Measurements from ENCODE around the gene CTSA.
A peak's percentile ranks its signal among the peaks of the same experiment; 100 is the strongest.
"Not testable (repeated sequence)": the region's sequence is repeated elsewhere in the genome, so short reads cannot be mapped to it uniquely, and the experiment has no call there.

CTSA gene

DNA sequence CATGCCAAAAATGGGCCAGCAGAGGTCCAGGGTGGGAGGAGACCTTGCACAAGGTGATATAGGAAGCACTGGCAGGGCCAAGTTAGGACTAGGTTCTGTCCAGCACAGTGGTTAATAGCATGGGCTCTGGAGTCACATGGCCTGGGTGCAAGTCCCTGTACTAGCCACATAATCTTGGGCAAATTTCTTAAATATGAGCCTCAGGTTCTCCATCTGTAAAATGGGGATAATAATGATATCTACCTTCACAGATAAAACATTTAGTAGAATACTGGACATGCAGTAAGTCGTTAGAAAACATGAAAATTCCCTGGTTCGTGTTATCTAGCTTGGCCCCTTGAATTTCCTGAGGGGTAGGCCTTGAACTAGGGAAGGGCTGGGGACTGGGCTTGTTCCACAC lies 6.2 kb downstream of the CTSA start:
- no peak for DNase-seq (ENCODE audit: low read depth)

DNA sequence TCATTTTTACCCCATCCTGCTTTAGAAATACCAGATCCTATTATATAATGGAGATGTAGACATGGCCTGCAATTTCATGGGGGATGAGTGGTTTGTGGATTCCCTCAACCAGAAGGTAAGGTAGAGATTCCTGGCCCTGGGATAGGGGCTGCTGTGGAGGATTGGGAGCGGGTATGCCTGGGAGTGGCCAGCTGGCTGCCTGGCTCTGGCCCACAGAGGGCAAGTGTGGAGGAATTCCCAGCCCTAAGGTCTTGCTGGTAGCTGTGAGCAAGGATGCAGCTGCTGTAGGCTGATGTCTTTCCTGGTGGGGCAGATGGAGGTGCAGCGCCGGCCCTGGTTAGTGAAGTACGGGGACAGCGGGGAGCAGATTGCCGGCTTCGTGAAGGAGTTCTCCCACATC lies 6.6 kb downstream of the CTSA start:
- DNase-seq (ENCODE audit: low read depth), result no peak

DNA sequence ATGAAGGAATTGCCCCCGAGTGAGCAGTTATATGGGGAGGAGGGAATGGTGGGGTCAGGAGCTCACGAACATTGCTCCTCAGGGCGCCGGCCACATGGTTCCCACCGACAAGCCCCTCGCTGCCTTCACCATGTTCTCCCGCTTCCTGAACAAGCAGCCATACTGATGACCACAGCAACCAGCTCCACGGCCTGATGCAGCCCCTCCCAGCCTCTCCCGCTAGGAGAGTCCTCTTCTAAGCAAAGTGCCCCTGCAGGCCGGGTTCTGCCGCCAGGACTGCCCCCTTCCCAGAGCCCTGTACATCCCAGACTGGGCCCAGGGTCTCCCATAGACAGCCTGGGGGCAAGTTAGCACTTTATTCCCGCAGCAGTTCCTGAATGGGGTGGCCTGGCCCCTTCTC lies 7.2 kb downstream of the CTSA start:
- no peak for DNase-seq (ENCODE audit: low read depth)

DNA sequence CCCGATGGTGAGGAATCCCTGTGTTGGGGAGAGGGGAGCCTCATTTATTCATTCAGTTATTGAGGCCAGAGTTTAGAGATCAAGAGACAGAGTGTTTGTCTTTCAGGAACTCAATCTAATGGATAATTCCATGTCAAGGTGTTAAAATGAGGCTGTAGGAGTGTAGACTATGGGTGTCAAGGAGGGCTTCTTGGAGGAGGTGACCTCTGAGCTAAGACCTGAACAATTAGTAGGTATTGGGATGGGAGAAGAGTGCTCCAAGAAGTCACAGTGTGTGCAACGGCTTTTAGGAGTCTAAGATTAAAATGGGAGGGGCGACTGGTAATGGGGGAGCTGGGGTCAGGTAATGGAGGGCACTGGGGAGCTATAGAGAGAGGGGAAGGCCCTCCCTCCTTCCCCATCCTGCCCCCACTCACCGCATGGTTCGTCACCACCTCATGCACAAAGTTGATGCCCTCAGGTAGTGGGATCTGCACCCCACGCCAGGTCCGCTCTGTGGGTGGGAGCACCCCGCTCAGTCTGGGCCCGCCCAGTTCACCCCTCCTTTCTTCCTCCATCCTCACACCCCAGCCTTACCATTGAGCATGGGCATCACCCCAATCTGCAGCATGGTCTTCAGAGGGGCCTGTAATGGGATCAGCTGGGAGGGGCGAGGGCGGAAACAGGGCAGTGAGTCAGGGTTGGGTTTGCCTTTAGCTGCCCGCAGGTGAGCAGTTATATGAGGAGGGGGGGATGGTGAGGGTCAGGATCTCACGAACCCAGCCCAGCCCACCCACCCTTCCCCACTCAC lies 8.1 kb downstream of the CTSA start:
- DNase-seq (ENCODE audit: low read depth), result no peak

DNA sequence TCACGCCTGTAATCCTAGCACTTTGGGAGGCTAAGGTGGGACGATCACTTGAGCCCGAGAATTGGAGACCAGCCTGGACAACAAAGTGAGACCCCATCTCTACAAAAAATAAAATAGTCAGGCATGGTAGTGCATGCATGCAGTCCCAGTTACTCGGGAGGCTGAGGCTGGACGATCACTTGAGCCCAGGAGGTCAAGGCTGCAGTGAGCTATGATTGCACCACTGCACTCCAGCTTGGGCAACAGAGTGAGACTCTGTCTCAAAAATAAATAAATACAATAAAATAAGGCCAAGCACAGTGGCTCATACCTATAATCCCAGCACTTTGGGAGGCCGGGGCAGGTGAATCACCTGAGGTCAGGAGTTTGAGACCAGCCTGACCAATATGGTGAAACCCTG lies 10.2 kb downstream of the CTSA start:
- not testable (repeated sequence) for DNase-seq (ENCODE audit: low read depth)

DNA sequence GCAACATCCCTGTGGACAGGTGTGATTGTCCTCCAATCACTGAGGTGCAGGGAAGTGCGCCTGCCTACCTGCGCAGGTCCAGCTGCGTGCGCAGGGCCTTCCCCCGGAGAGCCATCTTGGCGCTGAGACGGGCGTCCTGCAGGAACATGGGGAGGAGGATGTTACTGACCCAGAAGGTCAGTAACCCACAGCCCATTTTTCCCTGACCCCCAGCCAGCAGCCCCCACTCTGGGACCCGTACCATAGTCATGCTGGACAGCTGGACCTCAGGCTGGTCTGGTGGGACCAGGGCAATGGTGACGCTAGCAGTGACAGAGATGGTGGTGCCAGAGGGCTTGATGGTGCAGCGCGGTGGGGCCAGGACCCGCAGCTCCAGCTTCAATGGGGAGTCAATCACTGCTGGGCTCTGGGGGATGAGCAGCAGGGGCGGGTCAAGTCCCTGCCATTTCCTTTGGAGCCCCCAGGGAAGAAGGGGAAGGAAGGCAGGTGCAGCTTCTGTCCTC lies 11.1 kb downstream of the CTSA start:
- no peak for DNase-seq (ENCODE audit: low read depth)

DNA sequence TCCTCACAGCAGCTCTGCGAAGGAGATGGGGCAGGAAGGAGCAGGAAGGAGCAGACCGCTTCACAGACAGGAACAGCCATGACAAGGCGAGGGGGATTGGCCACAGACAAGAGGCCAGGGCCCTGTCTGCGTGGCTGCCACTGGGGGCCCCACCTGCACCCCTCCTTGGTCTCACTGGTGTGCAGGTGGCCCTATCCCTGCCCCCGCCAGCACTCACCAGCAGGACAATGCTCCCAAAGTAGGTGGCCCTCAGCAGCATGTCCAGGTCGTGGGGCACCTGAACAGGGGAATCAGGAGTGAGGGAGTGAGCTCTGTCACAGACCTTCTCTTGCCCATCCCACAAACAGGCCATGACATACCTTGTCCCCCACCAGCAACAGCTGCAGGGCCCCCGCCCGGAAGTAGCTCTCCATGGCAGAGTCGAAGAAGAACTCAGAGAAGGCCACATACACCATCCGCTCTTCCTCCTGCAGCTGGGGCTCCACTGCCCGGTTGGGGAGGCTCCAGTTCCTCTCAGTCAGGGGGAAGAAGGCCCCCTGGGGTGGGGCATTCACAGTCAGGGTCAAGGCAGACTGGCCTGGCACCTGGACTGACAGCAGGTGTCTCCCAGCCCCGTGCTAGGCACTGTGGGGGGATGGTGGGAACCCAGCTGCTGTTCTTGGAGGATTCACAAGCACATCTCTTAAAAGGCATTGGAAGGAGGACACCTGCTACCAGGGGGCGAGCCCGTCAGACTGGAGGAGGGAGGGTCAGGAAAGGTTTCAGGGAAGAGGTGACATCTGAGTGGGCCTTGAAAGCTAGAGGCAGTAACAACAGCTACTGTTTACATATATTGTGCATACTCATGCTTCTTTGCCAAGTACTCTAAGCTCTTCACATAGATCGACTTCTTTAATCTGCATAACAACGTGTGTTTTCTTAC lies 13.7 kb downstream of the CTSA start:
- DNase-seq (ENCODE audit: low read depth), result no peak

DNA sequence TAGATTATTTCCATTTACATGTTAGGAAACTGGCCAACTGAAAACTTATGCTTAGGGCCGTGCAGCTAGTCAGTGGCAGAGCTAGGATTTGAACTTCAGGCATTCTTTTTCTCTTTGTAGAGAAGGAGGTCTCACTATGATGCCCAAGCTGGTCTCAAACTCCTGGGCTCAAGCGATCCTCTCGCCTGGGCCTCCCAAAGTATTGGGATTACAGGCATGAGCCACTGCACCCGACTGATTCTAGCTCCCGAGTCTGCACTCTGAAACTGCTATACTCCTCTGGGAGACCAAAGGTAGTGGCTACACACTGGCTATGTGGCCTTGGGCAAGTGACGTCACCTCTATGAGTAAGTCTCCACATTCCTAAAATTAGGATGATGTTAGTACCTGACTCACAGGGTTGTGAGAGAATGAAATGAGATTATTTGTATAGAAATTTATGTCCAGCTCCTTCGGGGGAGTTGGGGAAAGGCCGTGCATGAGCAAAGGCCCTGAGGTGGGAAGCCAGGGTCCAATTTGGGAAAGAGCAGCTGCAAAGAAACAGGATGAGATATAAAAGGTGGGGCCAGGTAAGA lies 14.5 kb downstream of the CTSA start:
- no peak for DNase-seq (ENCODE audit: low read depth)

DNA sequence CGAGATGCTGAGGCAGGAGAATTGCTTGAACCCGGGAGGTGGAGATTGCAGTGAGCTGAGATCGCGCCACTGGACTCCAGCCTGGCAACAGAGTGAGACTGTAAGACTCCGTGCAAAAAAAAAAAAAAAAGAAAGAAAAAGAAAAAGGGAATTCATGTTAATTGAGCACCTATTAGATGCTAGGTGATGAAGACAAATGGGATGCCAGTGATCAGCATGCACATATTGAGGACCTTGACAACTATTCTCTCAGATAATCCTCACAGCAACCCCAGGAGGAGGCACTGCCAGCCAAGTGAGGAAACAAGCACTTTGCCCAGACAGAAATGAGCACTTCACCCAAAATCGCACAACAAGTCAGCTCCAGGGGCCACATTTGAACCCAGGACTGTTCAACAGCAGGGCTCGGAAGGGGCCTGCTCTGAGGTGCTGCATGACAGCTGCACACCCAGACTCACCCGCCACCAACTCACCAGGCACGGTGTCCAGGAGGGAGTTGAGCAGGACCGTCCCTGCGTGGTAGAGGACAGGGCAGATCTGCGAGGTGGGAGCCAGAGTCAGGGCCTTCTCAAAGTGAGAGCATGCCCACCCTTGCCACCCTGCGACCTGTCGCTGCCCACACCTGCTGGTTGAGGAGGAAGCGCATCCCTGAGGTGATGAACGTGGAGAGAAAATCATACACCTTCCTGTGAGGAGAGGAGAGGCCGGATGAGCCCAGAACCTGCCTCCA lies 16.2 kb downstream of the CTSA start:
- DNase-seq (ENCODE audit: low read depth), result no peak

DNA sequence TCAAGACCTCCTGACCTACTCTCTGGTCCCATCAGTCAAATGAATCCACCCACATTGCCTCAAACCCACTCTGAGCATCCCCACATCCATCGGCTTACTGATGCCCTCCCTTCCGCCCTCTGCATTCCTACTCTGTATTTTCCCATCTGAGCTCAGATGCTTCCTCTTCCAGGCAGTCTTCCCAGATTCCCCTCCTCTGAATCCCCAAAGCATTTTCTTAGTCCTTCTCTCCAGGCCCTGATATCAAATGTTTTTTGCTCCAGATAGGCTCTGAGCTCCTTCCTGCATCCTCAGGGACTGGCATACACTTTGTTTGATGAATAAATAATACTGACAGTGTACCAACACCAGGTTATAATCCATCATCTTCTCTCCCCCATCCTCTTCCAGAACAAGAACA lies 16.9 kb downstream of the CTSA start:
- DNase-seq (ENCODE audit: low read depth), result no peak

DNA sequence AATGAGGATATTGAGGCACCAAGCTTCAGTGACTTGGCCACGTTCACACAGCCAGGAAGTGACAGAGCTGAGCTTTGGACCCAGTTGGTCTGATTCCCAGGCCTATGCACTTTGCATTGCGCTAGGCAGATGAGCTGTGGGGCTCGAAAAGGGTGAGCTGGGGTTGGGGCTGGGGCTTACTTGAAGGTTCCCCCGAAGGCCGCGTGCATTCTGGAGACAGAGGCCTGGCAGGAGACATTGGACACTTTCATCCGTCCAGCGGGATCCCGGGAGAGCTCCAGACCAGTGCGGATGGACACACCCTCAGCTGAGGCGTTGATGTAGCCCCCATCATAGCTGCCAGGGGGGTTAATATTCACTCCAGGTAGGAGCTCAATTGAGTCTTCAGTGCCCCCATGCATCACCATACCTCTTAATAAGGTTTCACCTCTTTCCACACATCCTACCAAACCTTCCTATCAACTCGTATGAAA lies 18.2 kb downstream of the CTSA start:
- DNase-seq (ENCODE audit: low read depth), result no peak

DNA sequence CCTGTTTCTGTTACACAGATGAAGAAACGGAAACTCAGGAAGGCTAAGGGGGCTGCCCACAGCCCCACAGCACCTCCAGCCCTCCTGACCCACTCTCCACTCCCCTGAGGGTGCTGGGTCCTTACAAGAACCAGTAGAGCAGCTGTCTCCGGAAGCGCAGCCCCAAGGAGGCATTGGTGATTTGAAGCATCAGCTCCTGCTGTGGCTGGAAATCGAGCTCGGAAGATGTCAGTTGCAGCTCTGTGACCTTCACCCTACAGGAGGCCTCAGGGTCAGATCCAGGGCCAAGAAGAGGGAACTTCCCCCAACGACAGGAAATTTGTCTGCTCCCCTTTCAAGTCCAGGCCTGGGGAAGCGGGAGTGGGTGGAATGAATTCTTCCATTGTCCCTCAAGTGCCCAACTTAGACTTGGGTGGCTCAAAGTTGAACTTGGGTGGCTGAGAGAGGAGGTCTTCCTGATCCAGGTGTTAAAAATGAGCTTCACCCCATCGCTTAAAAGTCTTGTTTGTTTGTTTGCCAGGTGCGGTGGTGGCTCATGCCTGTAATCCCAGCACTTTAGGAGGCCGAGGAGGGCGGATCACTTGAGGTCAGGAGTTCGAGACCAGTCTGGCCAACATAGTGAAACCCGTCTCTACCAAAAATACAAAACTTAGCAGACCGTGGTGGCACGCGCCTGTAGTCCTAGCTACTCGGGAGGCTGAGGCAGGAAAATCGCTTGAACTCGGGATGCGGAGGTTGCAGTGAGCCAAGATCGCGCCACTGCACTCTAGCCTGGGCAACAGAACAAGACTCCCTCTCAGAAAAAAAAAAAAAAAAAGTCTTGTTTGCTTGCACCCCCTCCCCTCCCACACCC lies 18.9 kb downstream of the CTSA start:
- no peak for DNase-seq (ENCODE audit: low read depth)

DNA sequence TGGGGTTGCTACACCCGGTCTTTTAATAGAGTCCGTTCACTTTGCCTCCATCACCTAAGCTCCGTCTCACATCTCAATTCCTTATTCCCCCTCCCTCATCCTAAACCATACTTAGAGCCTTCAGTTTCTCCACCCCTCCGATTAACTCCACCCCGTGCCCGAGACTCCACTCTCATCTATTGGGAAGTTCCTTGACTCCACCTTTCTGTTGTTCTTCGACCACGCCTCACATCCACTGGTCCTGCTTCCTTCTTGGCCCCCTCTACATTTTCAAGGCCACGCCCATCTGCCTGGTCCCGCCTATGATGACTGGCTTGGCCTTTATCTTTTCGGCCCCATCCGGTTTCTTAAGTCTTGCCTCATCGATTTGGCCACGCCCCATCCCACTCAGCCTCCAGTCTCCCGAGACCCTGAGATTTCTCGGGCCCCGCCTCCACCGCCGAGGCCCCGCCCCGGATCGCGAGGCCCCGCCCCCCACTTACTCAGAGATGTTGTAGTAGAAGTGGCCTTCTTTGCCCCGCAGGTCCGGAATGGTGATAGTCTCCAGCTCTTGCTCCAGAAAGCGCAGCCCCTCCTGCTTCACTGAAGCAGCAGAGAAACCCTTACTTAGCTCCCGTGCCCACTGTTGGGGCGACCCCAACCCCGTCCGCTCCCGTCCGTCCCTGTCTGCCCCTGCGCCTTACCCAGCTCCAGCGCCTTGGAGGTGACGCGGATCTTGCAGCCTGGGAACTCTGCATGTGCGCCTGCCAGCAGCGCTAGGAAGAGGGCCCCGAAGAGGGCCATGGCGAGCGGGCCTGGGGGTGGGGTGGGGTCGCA lies 19.7 kb downstream of the CTSA start:
- peak; percentile 92 for DNase-seq (ENCODE audit: low read depth)

DNA sequence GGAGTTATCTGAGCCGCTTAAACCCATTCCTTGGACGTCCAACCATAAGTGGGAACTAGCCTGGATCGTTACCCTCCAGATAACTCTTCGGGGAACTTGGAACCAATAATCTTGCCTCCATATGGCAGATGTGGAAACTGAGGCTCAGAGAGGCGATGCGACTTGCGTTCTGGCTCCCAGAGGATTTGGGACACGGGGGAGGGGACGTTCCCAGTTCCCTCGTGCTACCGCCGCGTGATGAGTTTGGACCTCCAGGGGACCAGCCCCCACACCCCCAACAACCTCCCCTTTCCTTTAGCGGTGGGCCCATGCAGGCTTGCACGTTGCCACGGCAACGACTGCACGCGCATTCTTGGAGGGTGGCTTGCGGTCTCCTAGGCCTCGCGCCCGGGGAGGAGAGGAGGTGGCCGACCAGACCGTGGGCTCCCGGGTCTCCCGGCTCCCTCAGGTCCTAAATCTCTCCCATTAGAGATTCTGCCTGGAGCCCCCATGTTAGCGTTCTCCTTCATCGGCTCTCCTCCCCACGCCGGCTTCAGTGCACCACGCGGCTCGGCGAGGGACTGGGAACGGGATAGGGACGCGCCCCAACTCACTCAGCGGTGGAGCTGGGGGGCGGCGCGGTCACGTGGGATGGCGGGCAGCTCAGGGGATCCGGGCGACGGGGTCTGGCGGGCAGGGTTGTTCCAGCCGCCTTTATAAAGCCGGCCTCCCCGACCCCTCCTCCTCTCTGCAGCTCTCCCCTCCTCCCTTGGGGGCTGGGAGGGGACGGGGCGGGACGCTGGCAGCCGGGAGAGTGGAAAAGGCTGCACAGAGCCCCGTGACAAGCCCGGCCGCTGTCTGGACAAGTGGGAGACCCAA lies 20.6 kb downstream of the CTSA start, which contains the start of gene PLTP:
PLTP (minus strand) TSS at position 670 of the 858 bp plus-strand sequence. CDS start 703 bp downstream, outside the sequence.
- no peak for DNase-seq (ENCODE audit: low read depth)

DNA sequence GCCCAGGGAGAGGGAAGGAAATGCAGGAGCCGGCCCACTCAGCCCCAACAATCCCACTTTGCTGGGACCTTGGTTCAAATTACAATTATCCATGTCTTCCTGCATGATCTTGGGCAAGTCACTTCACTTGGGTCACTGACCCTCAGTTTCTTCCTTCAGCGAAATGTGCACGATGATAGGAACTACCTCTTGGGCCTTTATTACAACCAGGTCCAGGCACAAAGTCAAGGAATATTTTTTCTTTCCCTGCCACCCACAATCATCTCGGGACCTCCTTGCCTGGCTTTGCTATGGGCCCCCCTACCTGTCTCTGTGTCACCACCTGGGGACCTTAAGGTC lies 21.2 kb downstream of the CTSA start:
- DNase-seq (ENCODE audit: low read depth), result no peak

DNA sequence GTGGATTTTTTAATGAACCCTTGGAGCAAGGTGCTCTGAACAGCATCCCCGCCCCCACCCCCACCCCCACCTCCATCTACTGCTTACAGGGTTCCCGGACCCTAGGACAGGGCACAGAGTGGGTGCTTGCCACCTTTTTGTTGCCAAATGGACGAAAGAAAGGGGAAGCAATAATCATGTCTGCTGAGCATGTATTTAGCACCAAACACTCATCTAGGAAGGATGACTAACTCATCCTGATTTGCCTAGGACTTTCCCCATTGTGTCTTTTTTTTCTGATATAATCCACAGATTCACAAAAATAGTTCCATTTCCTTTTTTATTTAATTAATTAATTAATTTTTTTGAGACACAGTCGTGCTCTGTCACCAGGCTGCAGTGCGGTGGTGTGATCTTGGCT lies 22.0 kb downstream of the CTSA start:
- no peak for DNase-seq (ENCODE audit: low read depth)

DNA sequence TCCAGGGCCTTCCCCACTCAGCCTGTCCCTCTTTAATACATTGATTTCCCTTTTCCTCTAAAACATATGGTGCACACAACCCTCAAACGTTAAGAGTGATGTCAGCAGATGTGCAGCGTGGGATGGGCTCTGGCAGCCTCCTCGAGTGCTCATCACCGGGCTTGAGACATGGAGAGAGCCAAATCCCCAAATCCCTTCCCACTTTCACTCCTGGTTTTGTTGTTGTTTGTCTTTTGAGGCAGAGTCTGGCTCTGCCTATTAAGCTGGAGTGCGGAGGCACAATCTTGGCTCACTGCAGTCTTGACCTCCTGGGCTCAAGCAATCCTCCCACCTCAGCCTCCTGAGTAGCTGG lies 26.6 kb downstream of the CTSA start:
- DNase-seq (ENCODE audit: low read depth), result no peak

DNA sequence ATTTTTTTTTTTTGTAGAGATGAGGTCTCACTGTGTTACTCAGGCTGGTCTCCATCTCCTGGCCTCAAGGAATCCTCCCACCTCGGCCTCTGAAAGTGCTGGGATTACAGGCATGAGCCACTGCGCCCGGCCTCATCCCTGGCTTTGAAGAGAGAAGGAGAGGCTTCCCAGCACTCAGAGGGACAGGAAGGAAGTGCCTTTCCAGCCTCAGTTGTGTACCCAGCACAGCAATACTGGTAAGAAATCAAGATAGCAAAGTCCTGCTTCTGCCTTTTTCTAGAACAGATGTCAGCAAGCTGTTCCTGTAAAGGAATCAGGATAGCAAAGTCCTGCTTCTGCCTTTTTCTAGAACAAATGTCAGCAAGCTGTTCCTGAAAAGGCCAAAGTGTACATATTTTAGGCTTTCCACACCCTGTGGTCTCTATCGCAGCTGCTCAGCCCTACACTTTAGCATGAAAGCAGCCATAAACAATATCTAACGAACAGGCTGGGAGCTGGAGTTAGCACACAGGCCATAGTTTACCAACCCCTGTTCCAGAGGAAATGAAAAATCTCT lies 27.1 kb downstream of the CTSA start:
- no peak for DNase-seq (ENCODE audit: low read depth)
